Inferior parietal cortex (tissue), 1 donor: Measurements from ENCODE around the gene IL18.
A peak's percentile ranks its signal among the peaks of the same experiment; 100 is the strongest.
"Not testable (repeated sequence)": the region's sequence is repeated elsewhere in the genome, so short reads cannot be mapped to it uniquely, and the experiment has no call there.

ENCODE experiments used
- DNase-seq: peaks from one replicate; pipeline ENCODE4 v3.0.0-alpha.2; 2016; ENCODE audit errors: extremely low spot score

Gene IL18

GRCh38 chr11:112163875-112164685 is at the start of gene IL18:
IL18 (minus strand) TSS chr11:112164094; CDS start chr11:112155053, 9,041 bp downstream.
- no peak for DNase-seq

GRCh38 chr11:112212710-112213109 is 48.8 kb upstream of the IL18 start:
- DNase-seq: no peak

- no peak for DNase-seq
Observed at GRCh38 chr11:112212290-112212689, 48.4 kb upstream of the IL18 start.

- DNase-seq: no peak
Observed at GRCh38 chr11:112211536-112211935, 47.6 kb upstream of the IL18 start.

GRCh38 chr11:112210890-112211289 is 47.0 kb upstream of the IL18 start:
- DNase-seq: no peak

- DNase-seq: no peak
Observed at GRCh38 chr11:112206071-112206470, 42.2 kb upstream of the IL18 start.

GRCh38 chr11:112200252-112200651 is 36.4 kb upstream of the IL18 start:
- DNase-seq: no peak

- DNase-seq: not testable (repeated sequence)
Observed at GRCh38 chr11:112199101-112199500, 35.2 kb upstream of the IL18 start.

GRCh38 chr11:112196519-112197087 is 32.7 kb upstream of the IL18 start:
- no peak for DNase-seq

- DNase-seq: no peak
Observed at GRCh38 chr11:112195951-112196351, 32.1 kb upstream of the IL18 start.

GRCh38 chr11:112195113-112195512 is 31.2 kb upstream of the IL18 start:
- DNase-seq: not testable (repeated sequence)

- DNase-seq: no peak
Observed at GRCh38 chr11:112186304-112186703, 22.4 kb upstream of the IL18 start.

- no peak for DNase-seq
Observed at GRCh38 chr11:112185883-112186282, 22.0 kb upstream of the IL18 start.

GRCh38 chr11:112182867-112183266 is 19.0 kb upstream of the IL18 start:
- DNase-seq: no peak

- no peak for DNase-seq
Observed at GRCh38 chr11:112179601-112180000, 15.7 kb upstream of the IL18 start.

GRCh38 chr11:112178936-112179335 is 15.0 kb upstream of the IL18 start:
- no peak for DNase-seq

GRCh38 chr11:112178428-112178827 is 14.5 kb upstream of the IL18 start:
- DNase-seq: no peak

- no peak for DNase-seq
Observed at GRCh38 chr11:112177589-112177988, 13.7 kb upstream of the IL18 start.

- no peak for DNase-seq
Observed at GRCh38 chr11:112176077-112176476, 12.2 kb upstream of the IL18 start.

GRCh38 chr11:112175599-112175952 is 11.7 kb upstream of the IL18 start:
- DNase-seq: peak; percentile 56

- peak; percentile 90 for DNase-seq
Observed at GRCh38 chr11:112174789-112175598, 11.1 kb upstream of the IL18 start, which contains the start of gene BCO2. BCO2 (plus strand) TSS chr11:112175512; CDS start chr11:112175602, 90 bp downstream.

- no peak for DNase-seq
Observed at GRCh38 chr11:112173152-112173551, 9.3 kb upstream of the IL18 start.
